Fibroblast of skin of scalp (primary cell): ENCODE measurements around the gene EFCAB9.
"Not testable (repeated sequence)": the region's sequence is repeated elsewhere in the genome, so short reads cannot be mapped to it uniquely, and the experiment has no call there.

Experiments used
- DNase-seq: peaks from one replicate; pipeline ENCODE4 v3.0.0-alpha.2; 2013

Gene EFCAB9

GRCh38 chr5:172188893-172189692 lies 4.9 kb upstream of the EFCAB9 start:
- peak; percentile 43 for DNase-seq

- DNase-seq, result no peak
Observed at GRCh38 chr5:172189693-172190296, 4.2 kb upstream of the EFCAB9 start.

- no peak for DNase-seq
Observed at GRCh38 chr5:172194985-172195774, 1.2 kb downstream of the EFCAB9 start.

- not testable (repeated sequence) for DNase-seq
Observed at GRCh38 chr5:172197775-172198174, 3.8 kb downstream of the EFCAB9 start.

- no peak for DNase-seq
Observed at GRCh38 chr5:172199446-172199845, 5.5 kb downstream of the EFCAB9 start.

- DNase-seq, result no peak
Observed at GRCh38 chr5:172200476-172200875, 6.5 kb downstream of the EFCAB9 start.

GRCh38 chr5:172205984-172206383 lies 12.0 kb downstream of the EFCAB9 start:
- DNase-seq, result not testable (repeated sequence)

- no peak for DNase-seq
Observed at GRCh38 chr5:172207511-172207910, 13.5 kb downstream of the EFCAB9 start.

GRCh38 chr5:172209714-172210113 lies 15.7 kb downstream of the EFCAB9 start:
- DNase-seq, result no peak

- no peak for DNase-seq
Observed at GRCh38 chr5:172211676-172212075, 17.7 kb downstream of the EFCAB9 start.

GRCh38 chr5:172213126-172213525 lies 19.2 kb downstream of the EFCAB9 start:
- DNase-seq, result no peak

- no peak for DNase-seq
Observed at GRCh38 chr5:172216345-172216744, 22.4 kb downstream of the EFCAB9 start.

- DNase-seq, result no peak
Observed at GRCh38 chr5:172219296-172219695, 25.3 kb downstream of the EFCAB9 start.

- no peak for DNase-seq
Observed at GRCh38 chr5:172223901-172224873, 30.2 kb downstream of the EFCAB9 start.

- DNase-seq, result no peak
Observed at GRCh38 chr5:172224996-172225395, 31.0 kb downstream of the EFCAB9 start.

GRCh38 chr5:172229904-172230303 lies 35.9 kb downstream of the EFCAB9 start:
- DNase-seq, result no peak

- no peak for DNase-seq
Observed at GRCh38 chr5:172234031-172234430, 40.1 kb downstream of the EFCAB9 start.

GRCh38 chr5:172235132-172235780 lies 41.3 kb downstream of the EFCAB9 start:
- DNase-seq, result no peak

- no peak for DNase-seq
Observed at GRCh38 chr5:172235827-172236736, 42.1 kb downstream of the EFCAB9 start.

- no peak for DNase-seq
Observed at GRCh38 chr5:172238334-172238733, 44.4 kb downstream of the EFCAB9 start.

GRCh38 chr5:172243302-172243701 lies 49.3 kb downstream of the EFCAB9 start:
- DNase-seq, result no peak
